Right atrium auricular region (tissue), 2 donors: ENCODE results near the gene LINGO1. TPM values are rescaled to one million over a fixed set of nuclear protein-coding genes. Genes with fewer than 3 reads are reported as not detected.

Source experiments
- DNase-seq: peaks from one replicate; pipeline ENCODE4 v3.0.0-alpha.2; 2019; ENCODE audit warnings: low spot score
- H3K27ac ChIP-seq, 2 donors: fragments of 200-600 bp; sonication (generic); 1 replicate in 1 of 2; 2 replicates in 1 of 2; pipeline ENCODE4 v1.5.1; 2016 to 2019
- H3K27me3 ChIP-seq, 2 donors: fragments of 200-600 bp; sonication (generic); one replicate each; pipeline versions ENCODE4 v1.5.1 to v1.6.0; 2017 to 2019
- H3K36me3 ChIP-seq: fragments of 200-600 bp; sonication (generic); one replicate; pipeline ENCODE4 v1.5.1; 2016
- H3K4me1 ChIP-seq, 2 donors: fragments of 200-600 bp; sonication (generic); one replicate each; pipeline versions ENCODE4 v1.5.1 to v1.6.0; 2017 to 2019
- H3K4me3 ChIP-seq, 2 donors: fragments of 200-600 bp; sonication (generic); 1 replicate in 1 of 2; 2 replicates in 1 of 2; pipeline ENCODE4 v1.5.1; 2017 to 2019; ENCODE audit warnings: mild to moderate bottlenecking in 1 of 2, moderate library complexity in 1 of 2
- H3K9me3 ChIP-seq, 2 donors: fragments of 200-600 bp; sonication (generic); one replicate each; pipeline ENCODE4 v1.5.1; 2019
- total RNA-seq, 2 donors: library from RNA; depleted of rRNA; stranded (reverse); fragments of >200 nt; gene quantifications; one replicate each; pipeline ENCODE4 v1.1.0, GENCODE V29; 2016
- TF ChIP-seq, protein P1 (sequence below), 2 donors: fragments of 200-600 bp; sonication (generic); IDR thresholded peaks; one replicate each; pipeline ENCODE4 v1.5.1; 2019; ENCODE audit warnings: antibody characterized with exemption in 2 of 2

Gene LINGO1
- total RNA-seq, 2 donors from 2014 or later, result 7.0 to 9.4 TPM

DNA sequence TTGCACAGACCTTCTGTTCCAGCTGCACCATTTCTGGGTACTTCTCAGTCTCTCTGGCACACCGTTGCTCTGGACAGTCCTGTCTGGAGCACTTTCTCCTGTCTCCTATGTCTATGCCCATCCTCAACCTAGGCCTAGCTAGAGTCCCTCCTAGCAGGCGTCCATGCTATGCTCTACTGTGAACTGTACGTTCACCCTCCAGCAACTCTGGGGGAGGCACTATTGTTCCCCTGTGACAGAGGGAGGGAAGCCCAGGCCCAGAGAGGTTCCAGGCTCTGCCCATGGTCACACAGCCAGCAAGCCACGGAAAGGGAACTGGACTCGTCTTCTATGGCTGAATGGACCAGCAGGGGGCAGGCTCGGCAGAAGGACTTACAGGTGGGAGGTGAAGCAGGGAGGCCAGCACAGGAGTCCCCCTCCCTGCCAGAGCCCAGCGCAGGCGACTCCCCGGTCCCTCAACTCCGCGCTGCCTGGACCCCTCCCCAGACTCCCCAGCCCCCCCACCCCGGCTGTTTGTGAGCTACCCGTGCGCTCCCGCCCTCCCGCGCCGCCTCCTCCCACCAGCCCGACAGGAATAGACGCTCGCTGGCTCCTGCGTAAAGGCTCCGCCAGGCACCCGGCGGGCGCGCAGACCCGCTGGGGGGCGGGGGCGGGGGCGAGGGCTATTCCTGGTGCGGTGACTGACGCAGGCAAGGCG, 1.7 kb upstream of the LINGO1 start:
- peak overlapping the region in 1 of 2 donors; percentile 24 for H3K4me3 ChIP-seq
- TF ChIP-seq, protein P1, sequence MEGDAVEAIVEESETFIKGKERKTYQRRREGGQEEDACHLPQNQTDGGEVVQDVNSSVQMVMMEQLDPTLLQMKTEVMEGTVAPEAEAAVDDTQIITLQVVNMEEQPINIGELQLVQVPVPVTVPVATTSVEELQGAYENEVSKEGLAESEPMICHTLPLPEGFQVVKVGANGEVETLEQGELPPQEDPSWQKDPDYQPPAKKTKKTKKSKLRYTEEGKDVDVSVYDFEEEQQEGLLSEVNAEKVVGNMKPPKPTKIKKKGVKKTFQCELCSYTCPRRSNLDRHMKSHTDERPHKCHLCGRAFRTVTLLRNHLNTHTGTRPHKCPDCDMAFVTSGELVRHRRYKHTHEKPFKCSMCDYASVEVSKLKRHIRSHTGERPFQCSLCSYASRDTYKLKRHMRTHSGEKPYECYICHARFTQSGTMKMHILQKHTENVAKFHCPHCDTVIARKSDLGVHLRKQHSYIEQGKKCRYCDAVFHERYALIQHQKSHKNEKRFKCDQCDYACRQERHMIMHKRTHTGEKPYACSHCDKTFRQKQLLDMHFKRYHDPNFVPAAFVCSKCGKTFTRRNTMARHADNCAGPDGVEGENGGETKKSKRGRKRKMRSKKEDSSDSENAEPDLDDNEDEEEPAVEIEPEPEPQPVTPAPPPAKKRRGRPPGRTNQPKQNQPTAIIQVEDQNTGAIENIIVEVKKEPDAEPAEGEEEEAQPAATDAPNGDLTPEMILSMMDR (IDR thresholded peaks at IDR 0.05), result peak; percentile 32 to 67
- H3K27me3 ChIP-seq, result peaks cover 0 to 8% of the 10 kb centered on the region in 2 donors
- no peaks in the 10 kb centered on the region for H3K36me3 ChIP-seq
- no peak overlapping the region for H3K27ac ChIP-seq
- H3K9me3 ChIP-seq, result no peaks in the 10 kb centered on the region
- H3K4me1 ChIP-seq, result peaks cover 0 to 35% of the 10 kb centered on the region in 2 donors
- DNase-seq, result peak; percentile 67

- TF ChIP-seq, protein P1 (IDR thresholded peaks at IDR 0.05), result no peak
- Histone ChIP-seq H3K36me3 (no peaks in the 10 kb centered on the region), H3K27me3 (peaks cover 0 to 8% of the 10 kb centered on the region in 2 donors), H3K4me1 (peaks cover 0 to 35% of the 10 kb centered on the region in 2 donors), H3K4me3 (no peak overlapping the region), H3K9me3 (no peaks in the 10 kb centered on the region), H3K27ac (no peak overlapping the region)
- DNase-seq, result no peak
Measured at GRCh38 chr15:77633913-77634265, 1.2 kb upstream of the LINGO1 start.

DNA sequence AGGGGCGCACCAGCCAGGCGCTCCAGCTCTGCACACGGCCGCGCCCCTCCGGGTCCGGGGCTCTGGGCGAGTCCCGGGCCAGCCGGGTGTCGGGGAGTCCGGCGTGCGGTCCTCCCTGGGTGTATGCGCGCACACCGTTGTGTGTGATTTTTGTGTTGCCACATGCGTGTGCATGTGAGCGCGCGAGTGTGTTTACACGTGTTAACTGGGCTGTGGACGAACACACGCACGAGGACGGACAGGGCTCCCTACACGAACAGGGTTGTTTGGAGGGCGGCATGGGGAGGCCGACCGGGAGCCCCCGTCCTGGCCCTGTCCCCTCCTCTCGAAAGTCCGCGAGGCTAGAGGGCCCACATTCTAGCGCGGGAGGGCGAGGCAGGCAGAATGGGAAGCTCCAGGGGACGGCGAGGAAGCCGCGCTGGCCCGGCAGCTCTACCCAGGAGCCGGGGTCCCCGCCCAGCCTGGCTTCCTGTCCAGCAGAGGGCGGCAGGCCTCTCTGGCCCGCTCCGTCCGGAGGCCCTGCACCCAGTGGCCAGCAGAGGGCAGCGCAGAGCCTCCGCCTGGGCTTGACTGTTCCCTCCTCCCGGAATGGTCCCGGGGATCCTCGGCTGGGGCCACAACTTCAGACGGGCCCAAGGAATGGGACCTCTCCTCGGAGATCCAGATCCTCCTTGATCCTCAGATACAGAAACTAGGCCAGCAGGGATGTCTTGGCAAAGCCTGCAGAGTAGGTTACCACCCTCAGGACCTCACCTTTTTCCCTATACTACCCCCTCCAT, 611 bp upstream of the LINGO1 start:
- DNase-seq, result peak; percentile 87
- Histone ChIP-seq H3K27ac (peak overlapping the region in 1 of 2 donors; percentile 13), H3K4me1 (peaks cover 0 to 35% of the 10 kb centered on the region in 2 donors), H3K9me3 (no peaks in the 10 kb centered on the region), H3K36me3 (no peaks in the 10 kb centered on the region), H3K27me3 (peaks cover 0 to 8% of the 10 kb centered on the region in 2 donors), H3K4me3 (peak overlapping the region; percentile 31 to 62)
- TF ChIP-seq, protein P1 (IDR thresholded peaks at IDR 0.05), result peak; percentile 100

DNA sequence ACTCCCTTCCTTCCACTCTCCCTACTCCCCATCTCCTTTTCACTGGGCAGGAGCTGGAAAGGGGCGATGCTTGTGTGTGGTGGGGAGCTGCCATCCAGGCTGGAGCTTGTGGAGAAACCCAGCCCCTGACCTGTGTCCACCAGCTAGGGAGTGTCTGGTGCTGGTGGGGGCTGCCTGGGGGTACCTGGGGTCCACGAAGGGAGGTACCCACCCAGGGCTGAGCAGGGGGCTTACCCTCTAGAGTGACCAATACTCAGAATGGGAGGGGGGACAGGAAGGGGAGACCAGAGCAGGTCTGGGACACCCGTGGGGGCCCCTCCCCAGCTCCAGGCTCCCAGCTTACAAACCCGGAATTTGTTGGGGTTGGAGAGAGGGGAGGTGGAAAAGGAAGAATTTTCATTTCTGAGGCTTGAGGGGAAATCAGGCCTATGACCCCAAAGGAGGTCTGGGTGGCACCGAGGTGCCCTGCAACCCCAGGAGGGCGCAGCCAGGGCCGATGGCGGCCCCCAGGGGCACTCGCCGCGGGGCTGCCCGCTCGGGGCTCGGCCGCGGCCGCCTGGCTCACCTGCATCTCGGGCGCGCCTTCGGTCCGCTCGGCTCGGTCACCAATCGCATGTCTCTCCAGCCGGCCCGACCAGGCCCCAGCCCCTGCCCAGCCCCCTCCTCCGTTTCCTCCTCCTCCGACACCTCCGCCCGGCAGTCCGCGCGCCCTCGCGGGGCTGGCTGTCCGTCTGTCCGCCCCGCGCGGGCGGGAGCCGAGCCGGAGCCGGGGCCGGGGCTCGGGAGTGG, 773 bp downstream of the LINGO1 start:
- Histone ChIP-seq H3K4me3 (peak overlapping the region; percentile 39 to 51), H3K9me3 (no peaks in the 10 kb centered on the region), H3K36me3 (no peaks in the 10 kb centered on the region), H3K27ac (no peak overlapping the region), H3K4me1 (peaks cover 0 to 35% of the 10 kb centered on the region in 2 donors), H3K27me3 (peaks cover 0 to 8% of the 10 kb centered on the region in 2 donors)
- no peak for DNase-seq
- TF ChIP-seq, protein P1 (IDR thresholded peaks at IDR 0.05), result no peak

- H3K4me1 ChIP-seq, result peaks cover 0 to 35% of the 10 kb centered on the region in 2 donors
- no peaks in the 10 kb centered on the region for H3K9me3 ChIP-seq
- H3K27ac ChIP-seq, result no peak overlapping the region
- DNase-seq, result no peak
- no peaks in the 10 kb centered on the region for H3K36me3 ChIP-seq
- peak overlapping the region in 1 of 2 donors; percentile 51 for H3K4me3 ChIP-seq
- H3K27me3 ChIP-seq, result peaks cover 0 to 8% of the 10 kb centered on the region in 2 donors
- TF ChIP-seq, protein P1 (IDR thresholded peaks at IDR 0.05), result peak in 1 of 2 donors; percentile 53
Measured at GRCh38 chr15:77630956-77631744, 1.6 kb downstream of the LINGO1 start.
